GM13977 (cell line): ENCODE measurements around the gene CYP4F22.
A peak's percentile ranks its signal among the peaks of the same experiment; 100 is the strongest.
"Not testable (repeated sequence)": the region's sequence is repeated elsewhere in the genome, so short reads cannot be mapped to it uniquely, and the experiment has no call there.

ENCODE experiments used
- DNase-seq: peaks from one replicate; pipeline ENCODE4 v3.0.0; 2012; ENCODE audit warnings: low spot score
- CTCF ChIP-seq: IDR thresholded peaks from 2 replicates; pipeline ENCODE4 v1.5.1; 2012; ENCODE audit warnings: mild to moderate bottlenecking, control low read depth; ENCODE audit not compliant: insufficient read depth; ENCODE audit errors: extremely low read depth, missing control alignments
- in situ Hi-C: fragments of 300-500 bp; cut with MboI; formaldehyde crosslinking; loops from one replicate; pipeline ENCODE4 v1.12.0; 2022; ENCODE audit warnings: low sequenced_read_pairs, low pct_unique_long_range_greater_than_20kb, mixed read lengths, inconsistent platforms; ENCODE audit not compliant: unreplicated experiment

The CYP4F22 gene

GRCh38 chr19:15467734-15468214 is 40.6 kb upstream of the CYP4F22 start:
- TF ChIP-seq CTCF, result no peak
- in situ Hi-C loops, result no loop called here
- no peak for DNase-seq

- no peak for TF ChIP-seq CTCF
- in situ Hi-C loops, result no loop called here
- peak; percentile 4 for DNase-seq
Measured at GRCh38 chr19:15468675-15469512, 39.4 kb upstream of the CYP4F22 start.

DNA sequence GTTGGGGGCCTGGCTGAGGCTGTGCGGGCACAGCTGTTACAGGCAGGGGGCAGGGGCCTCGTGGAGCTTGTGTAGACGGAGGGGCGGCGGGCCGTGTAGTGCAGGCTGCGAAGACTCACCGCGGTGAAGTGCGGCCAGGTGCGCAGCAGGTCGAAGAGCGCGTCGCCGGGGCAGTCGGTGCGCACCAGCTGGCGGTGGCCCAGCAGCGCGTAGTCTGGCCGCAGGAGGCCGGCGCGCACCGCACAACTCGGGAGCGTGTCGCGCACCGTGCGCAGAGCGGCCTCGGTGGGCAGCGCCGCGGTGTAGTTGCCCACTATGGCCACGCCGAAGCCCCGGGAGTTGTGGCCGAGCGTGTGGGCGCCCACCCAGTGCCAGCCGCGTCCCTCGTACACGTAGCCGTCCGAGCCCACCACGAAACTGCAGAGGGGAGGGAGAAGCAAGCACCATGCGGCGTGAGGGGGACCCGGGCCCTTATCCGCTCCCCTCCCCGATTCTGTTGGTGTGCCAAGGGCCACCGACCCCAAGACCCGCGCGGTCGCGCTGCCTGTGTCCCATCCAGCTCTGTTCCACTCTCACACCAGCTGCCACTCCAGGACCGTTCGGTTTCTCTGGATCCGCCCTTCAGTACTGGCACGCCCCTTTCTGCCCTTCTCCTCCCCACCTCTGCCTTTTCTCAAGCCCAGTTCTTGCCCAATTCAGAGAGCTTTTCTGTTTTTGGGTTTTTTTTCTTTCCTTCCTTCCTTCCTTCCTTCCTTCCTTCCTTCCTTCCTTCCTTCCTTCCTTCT is 38.6 kb upstream of the CYP4F22 start:
- peak; percentile 52 for DNase-seq
- in situ Hi-C loops, result loop anchor here (10.0 kb wide), 1 partner anchor 65 kb away; no protein-coding TSS in a partner anchor

GRCh38 chr19:15471639-15472101 is 36.7 kb upstream of the CYP4F22 start:
- no peak for DNase-seq
- TF ChIP-seq CTCF, result no peak
- in situ Hi-C loops, result loop anchor here (10.0 kb wide), 1 partner anchor 63 kb away; no protein-coding TSS in a partner anchor

More for the DNA sequence above, 38.6 kb upstream of the CYP4F22 start:
- TF ChIP-seq CTCF, result no peak

- in situ Hi-C loops, result loop anchor here (10.0 kb wide), 1 partner anchor 61 kb away; no protein-coding TSS in a partner anchor
- not testable (repeated sequence) for DNase-seq
Measured at GRCh38 chr19:15473821-15474220, 34.5 kb upstream of the CYP4F22 start.

DNA sequence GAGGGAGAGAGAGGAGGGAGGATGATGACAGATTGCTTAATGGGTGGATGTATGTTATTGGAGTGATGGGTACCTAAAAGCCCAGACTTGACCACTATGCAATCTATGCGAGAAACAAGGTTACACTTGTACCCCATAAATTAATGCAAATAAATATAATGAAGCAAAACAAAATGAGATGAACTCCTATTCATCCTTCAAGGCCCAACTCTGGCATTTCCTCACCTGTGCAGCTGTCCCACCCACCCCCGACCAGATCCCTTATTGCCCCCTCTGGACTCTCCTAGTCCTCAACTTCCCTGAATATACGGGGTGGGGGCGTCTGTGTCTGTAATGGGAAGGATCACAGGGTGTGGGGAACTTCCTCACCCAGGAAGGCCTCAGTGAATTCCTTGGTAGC is 33.2 kb upstream of the CYP4F22 start:
- DNase-seq, result no peak
- in situ Hi-C loops, result loop anchor here (10.0 kb wide), 1 partner anchor 60 kb away; no protein-coding TSS in a partner anchor
- TF ChIP-seq CTCF, result no peak

DNA sequence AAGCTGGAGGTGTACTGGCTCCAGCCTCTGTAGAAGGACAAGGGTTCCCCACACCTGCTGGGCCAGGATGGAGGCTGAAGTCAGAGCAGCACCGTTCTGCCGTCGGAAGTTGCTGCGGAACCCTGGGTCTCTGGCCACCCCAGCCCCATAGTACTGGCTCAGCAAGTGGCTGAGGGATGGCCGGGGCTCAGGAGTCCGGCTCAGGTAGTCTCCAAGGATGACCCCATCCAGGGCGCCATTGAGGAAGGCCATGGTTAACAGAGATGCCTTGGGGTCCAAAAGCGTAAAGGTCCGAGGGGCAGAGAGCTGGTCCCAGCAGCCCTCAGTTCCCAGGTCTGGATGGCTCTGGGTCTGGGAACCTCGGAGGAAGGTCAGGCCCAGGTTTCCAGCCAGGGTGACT is 32.7 kb upstream of the CYP4F22 start:
- in situ Hi-C loops, result loop anchor here (10.0 kb wide), 1 partner anchor 59 kb away; no protein-coding TSS in a partner anchor
- no peak for TF ChIP-seq CTCF
- DNase-seq, result peak; percentile 3
